ENCODE results near the gene AGK.
"Not testable (repeated sequence)": the region's sequence is repeated elsewhere in the genome, so short reads cannot be mapped to it uniquely, and the experiment has no call there.

DNA sequence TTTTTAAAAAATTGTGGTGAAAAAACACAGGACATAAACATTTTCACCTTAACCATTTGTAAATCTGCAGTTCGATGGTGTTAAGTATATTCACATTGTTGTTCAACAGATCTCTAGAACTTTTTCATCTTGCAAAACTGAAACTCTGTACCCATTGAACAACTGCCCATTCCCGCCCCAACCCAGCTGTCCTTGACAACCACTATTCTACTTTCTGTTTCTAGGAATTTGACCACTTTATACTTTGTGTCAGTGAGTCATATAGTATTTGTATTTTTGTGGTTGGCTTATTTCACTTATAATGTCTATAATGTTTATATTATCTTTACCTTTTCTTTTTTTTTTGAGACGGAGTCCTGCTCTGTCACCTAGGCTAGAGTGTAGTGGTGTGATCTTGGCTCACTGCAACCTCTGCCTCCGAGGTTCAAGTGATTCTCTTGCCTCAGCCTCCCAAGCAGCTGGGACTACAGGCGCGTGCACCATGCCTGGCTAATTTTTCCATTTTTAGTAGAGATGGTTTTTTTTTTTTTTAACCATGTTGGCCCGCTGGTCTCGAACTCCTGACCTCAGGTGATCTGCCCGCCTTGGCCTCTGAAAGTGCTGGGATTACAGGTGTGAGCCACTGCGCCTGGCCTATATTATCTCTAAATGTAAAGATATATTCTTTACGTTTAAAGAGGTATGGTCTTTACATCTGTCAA lies 6.8 kb downstream of the AGK start:
- not testable (repeated sequence) for TF ChIP-seq EZH2phosphoT487 (IDR thresholded peaks at IDR 0.05; ENCODE audit: insufficient read depth, low read depth); EZH2 (IDR thresholded peaks at IDR 0.05; ENCODE audit: insufficient read depth, poor library complexity, severe bottlenecking)
